ENCODE measurements around the gene SERP1.

Gene SERP1

DNA sequence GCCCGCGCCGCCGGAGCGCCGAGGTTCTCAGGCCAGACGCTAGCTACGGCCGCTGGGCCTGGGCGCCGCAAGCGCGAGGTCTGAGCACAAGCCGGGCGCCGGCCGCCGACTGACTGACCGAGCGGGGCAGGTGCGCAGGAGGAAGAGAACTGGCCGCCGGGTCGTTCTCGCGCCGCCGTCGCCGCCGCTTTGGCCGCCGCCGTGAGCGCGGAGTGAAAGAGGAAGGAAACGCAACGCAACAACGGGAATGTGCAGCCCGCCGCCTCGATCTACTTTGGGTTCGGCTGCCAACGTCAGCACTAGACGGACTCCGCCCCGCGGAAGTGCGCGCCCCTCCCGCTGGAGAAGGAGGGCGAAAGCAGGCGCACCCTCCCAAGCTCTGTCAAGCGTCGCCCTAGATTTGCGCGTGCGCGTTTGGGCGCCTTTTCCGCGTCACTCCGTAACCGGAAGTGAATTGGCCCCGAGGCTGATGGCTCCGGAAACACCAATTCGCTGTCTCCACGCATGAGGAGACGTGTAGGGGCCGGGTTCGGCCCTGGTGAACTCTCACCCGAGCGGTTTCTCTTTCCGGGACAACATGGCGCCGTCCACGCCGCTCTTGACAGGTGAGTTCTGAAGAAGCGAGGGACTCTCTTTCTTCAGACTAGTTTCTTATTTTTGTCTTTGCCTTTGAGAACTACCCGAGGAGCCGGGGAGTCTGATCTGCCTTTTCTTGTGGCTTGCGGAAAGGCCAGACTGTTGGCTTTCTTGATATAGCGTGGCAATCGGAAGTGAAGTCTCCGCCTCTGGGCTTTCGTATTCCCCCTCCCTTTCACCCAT, at the start of gene SERP1, which contains the start of gene EIF2A:
Gene SERP1, minus strand, starts transcription at position 271 of the 819 bp plus-strand sequence. CDS start 361 bp downstream, outside the sequence.
Gene EIF2A, plus strand, starts transcription at position 562 of the 819 bp plus-strand sequence. Its CDS starts 16 bp downstream, at position 578.
- peak; percentile 98 for DNase-seq

GRCh38 chr3:150594150-150594549, 47.9 kb upstream of the SERP1 start:
- DNase-seq: no peak

DNA sequence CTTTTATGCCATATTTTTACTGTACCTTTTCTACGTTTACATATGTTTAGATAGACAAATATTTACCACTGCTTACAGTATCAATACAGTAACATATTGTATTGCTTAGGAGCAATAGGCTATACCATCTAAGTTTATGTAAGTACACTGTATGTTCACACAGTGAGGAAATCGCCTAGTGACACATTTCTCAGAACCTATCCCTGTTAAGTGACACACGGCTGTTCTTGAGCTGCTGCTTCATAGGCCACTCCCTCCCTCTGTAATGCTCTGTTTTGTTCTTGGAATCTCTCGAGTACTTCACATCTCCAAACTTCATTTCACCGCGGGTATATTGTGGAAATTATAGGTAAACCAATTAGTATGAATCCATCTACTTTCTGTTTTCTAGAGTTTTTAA, 43.5 kb upstream of the SERP1 start:
- DNase-seq: no peak

GRCh38 chr3:150588027-150588830, 41.9 kb upstream of the SERP1 start:
- peak; percentile 0 for DNase-seq

- no peak for DNase-seq
Measured at GRCh38 chr3:150583028-150583427, 36.7 kb upstream of the SERP1 start.

- no peak for DNase-seq
Measured at GRCh38 chr3:150582620-150583019, 36.3 kb upstream of the SERP1 start.

- no peak for DNase-seq
Measured at GRCh38 chr3:150581174-150581573, 34.9 kb upstream of the SERP1 start.

DNA sequence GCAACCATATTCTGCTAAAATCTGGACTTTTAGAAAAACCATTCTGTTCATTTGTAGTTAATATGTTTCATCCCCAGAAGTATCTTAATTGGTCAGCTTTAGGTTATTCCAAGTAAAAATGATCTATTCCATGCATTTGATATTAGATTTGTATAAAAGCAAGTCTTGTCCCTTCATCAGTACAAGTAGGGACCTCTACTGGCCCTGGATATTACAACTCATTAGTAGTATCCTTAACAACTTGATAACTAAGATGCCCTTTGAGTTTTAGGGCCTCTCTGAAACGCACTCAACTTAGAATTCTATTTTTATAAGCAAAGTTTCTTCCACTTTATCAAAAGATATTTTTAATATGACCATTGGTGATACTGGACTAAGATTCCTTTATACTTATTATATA, 31.6 kb upstream of the SERP1 start:
- DNase-seq: no peak

- DNase-seq: no peak
Measured at GRCh38 chr3:150567328-150567727, 21.0 kb upstream of the SERP1 start.

GRCh38 chr3:150564243-150564642, 17.9 kb upstream of the SERP1 start:
- no peak for DNase-seq

GRCh38 chr3:150557725-150558124, 11.4 kb upstream of the SERP1 start:
- no peak for DNase-seq

GRCh38 chr3:150556792-150557191, 10.5 kb upstream of the SERP1 start:
- DNase-seq: no peak

GRCh38 chr3:150555859-150556436, 9.7 kb upstream of the SERP1 start:
- DNase-seq: no peak

GRCh38 chr3:150547045-150547741, 897 bp upstream of the SERP1 start:
- no peak for DNase-seq

- peak; percentile 51 for DNase-seq
Measured at GRCh38 chr3:150545419-150546225, 674 bp downstream of the SERP1 start.

- DNase-seq: no peak
Measured at GRCh38 chr3:150544726-150545125, 1.6 kb downstream of the SERP1 start.

- DNase-seq: no peak
Measured at GRCh38 chr3:150544041-150544440, 2.3 kb downstream of the SERP1 start.

DNA sequence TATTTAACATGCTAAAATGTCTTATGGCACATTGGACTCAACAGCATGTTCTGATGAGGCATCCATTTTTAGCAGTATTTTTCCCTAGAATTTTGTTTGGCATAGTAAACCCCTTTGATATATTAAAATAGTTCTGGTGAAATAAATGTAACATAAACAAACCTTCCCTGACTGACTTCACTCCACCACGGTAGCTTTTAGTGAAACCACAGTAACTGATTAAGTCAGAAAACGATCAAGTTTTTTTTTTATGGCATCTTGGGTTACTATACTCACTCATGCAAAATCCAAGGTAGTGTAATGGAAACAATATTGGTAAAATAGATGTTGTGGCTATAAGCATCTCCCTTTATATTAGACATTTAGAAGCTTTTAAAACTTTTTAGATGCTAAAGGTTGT, 2.8 kb downstream of the SERP1 start:
- DNase-seq: no peak

- no peak for DNase-seq
Measured at GRCh38 chr3:150543128-150543527, 3.2 kb downstream of the SERP1 start.

- no peak for DNase-seq
Measured at GRCh38 chr3:150540991-150541390, 5.3 kb downstream of the SERP1 start.

- no peak for DNase-seq
Measured at GRCh38 chr3:150540297-150540696, 6.0 kb downstream of the SERP1 start.
